ENCODE measurements around the gene PPP1R13L. TPM values are rescaled to one million over a fixed set of nuclear protein-coding genes. Genes with fewer than 3 reads are reported as not detected.

The PPP1R13L gene
- total and polyA plus RNA-seq, 4 donors = 0.51 to 7.7 (median 4.9) TPM

DNA sequence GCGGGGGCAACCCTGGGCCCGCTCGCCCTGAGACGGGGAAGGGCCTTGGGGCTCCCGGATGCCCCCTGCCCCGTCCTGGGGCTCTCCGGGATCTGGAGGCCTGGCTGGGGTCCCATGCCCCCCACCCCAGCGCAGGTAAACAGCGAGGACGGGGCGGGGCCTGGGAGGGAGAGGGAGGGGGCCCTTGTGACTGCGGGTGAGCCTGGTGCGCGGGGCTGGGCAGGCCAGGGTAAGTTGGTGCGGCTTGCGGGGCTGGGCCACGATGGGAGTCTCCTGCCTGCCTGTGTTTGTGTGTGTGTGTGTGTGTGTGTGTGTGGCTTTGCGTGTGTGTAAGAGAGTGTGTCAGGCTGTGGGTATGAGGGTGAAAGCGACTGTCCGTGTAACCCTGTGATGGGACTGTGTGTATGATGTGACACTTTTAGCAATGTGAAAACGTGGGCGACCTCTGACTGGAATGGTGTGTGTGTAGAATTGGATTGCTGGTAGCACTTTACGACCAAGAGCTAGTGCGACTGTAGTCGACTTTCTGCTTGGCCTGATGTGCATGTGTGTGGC, 63.9 kb downstream of the PPP1R13L start:
- peaks cover 6 to 11% (median 8%) of the 10 kb centered on the region in 4 donors for H3K4me1 ChIP-seq (ENCODE audit: control insufficient read depth in 4 of 4, insufficient read depth in 4 of 4, low read length in 3 of 4)
- TF ChIP-seq HNF4G (IDR thresholded peaks at IDR 0.05) = no peak
- TF ChIP-seq, protein P1, sequence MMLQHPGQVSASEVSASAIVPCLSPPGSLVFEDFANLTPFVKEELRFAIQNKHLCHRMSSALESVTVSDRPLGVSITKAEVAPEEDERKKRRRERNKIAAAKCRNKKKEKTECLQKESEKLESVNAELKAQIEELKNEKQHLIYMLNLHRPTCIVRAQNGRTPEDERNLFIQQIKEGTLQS (IDR thresholded peaks at IDR 0.05) = no peak
- no peak for TF ChIP-seq SP1 (IDR thresholded peaks at IDR 0.05)
- TF ChIP-seq, protein P2, sequence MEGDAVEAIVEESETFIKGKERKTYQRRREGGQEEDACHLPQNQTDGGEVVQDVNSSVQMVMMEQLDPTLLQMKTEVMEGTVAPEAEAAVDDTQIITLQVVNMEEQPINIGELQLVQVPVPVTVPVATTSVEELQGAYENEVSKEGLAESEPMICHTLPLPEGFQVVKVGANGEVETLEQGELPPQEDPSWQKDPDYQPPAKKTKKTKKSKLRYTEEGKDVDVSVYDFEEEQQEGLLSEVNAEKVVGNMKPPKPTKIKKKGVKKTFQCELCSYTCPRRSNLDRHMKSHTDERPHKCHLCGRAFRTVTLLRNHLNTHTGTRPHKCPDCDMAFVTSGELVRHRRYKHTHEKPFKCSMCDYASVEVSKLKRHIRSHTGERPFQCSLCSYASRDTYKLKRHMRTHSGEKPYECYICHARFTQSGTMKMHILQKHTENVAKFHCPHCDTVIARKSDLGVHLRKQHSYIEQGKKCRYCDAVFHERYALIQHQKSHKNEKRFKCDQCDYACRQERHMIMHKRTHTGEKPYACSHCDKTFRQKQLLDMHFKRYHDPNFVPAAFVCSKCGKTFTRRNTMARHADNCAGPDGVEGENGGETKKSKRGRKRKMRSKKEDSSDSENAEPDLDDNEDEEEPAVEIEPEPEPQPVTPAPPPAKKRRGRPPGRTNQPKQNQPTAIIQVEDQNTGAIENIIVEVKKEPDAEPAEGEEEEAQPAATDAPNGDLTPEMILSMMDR (IDR thresholded peaks at IDR 0.05; ENCODE audit: low read depth, low read length, missing input control) = no peak
- TF ChIP-seq, protein P3, sequence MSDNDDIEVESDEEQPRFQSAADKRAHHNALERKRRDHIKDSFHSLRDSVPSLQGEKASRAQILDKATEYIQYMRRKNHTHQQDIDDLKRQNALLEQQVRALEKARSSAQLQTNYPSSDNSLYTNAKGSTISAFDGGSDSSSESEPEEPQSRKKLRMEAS (IDR thresholded peaks at IDR 0.05) = no peak
- no peak for TF ChIP-seq RXRA (IDR thresholded peaks at IDR 0.05)
- no peak for TF ChIP-seq NR2F2 (IDR thresholded peaks at IDR 0.05)
- TF ChIP-seq, protein P4, sequence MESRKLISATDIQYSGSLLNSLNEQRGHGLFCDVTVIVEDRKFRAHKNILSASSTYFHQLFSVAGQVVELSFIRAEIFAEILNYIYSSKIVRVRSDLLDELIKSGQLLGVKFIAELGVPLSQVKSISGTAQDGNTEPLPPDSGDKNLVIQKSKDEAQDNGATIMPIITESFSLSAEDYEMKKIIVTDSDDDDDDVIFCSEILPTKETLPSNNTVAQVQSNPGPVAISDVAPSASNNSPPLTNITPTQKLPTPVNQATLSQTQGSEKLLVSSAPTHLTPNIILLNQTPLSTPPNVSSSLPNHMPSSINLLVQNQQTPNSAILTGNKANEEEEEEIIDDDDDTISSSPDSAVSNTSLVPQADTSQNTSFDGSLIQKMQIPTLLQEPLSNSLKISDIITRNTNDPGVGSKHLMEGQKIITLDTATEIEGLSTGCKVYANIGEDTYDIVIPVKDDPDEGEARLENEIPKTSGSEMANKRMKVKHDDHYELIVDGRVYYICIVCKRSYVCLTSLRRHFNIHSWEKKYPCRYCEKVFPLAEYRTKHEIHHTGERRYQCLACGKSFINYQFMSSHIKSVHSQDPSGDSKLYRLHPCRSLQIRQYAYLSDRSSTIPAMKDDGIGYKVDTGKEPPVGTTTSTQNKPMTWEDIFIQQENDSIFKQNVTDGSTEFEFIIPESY (IDR thresholded peaks at IDR 0.05) = no peak
- no peak for TF ChIP-seq HNF4A (conservative IDR thresholded peaks at IDR 0.05)
- TF ChIP-seq RAD21 (IDR thresholded peaks at IDR 0.05) = no peak
- TF ChIP-seq GABPA (IDR thresholded peaks at IDR 0.05 in 1 of 2, conservative IDR thresholded peaks at IDR 0.05 in 1 of 2) = no peak
- TF ChIP-seq FOXA1 (IDR thresholded peaks at IDR 0.05) = no peak
- no peak for TF ChIP-seq YY1 (IDR thresholded peaks at IDR 0.05)
- TF ChIP-seq EGR1 (IDR thresholded peaks at IDR 0.05; ENCODE audit: low read depth in 2 of 2) = no peak
- no peak for TF ChIP-seq FOXA2 (IDR thresholded peaks at IDR 0.05)
- TF ChIP-seq, protein P5, sequence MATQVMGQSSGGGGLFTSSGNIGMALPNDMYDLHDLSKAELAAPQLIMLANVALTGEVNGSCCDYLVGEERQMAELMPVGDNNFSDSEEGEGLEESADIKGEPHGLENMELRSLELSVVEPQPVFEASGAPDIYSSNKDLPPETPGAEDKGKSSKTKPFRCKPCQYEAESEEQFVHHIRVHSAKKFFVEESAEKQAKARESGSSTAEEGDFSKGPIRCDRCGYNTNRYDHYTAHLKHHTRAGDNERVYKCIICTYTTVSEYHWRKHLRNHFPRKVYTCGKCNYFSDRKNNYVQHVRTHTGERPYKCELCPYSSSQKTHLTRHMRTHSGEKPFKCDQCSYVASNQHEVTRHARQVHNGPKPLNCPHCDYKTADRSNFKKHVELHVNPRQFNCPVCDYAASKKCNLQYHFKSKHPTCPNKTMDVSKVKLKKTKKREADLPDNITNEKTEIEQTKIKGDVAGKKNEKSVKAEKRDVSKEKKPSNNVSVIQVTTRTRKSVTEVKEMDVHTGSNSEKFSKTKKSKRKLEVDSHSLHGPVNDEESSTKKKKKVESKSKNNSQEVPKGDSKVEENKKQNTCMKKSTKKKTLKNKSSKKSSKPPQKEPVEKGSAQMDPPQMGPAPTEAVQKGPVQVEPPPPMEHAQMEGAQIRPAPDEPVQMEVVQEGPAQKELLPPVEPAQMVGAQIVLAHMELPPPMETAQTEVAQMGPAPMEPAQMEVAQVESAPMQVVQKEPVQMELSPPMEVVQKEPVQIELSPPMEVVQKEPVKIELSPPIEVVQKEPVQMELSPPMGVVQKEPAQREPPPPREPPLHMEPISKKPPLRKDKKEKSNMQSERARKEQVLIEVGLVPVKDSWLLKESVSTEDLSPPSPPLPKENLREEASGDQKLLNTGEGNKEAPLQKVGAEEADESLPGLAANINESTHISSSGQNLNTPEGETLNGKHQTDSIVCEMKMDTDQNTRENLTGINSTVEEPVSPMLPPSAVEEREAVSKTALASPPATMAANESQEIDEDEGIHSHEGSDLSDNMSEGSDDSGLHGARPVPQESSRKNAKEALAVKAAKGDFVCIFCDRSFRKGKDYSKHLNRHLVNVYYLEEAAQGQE (IDR thresholded peaks at IDR 0.05) = no peak
- no peak for TF ChIP-seq TAF1 (conservative IDR thresholded peaks at IDR 0.05)
- no peak overlapping the region for H3K27ac ChIP-seq (ENCODE audit: low read depth in 1 of 2, low read length in 2 of 2)
- DNase-seq (ENCODE audit: low spot score) = no peak
- WGBS = 19% methylated on average over 25 of the region's 25 CpGs
- H3K4me3 ChIP-seq (ENCODE audit: low read depth in 1 of 3, low read length in 3 of 3) = peak overlapping the region in 1 of 3 donors; percentile 39
- H3K9me3 ChIP-seq (ENCODE audit: control insufficient read depth in 4 of 4, low read length in 3 of 4) = no peaks in the 10 kb centered on the region
- no peaks in the 10 kb centered on the region for H3K36me3 ChIP-seq (ENCODE audit: control insufficient read depth in 4 of 4, insufficient read depth in 3 of 4, low read depth in 1 of 4, low read length in 3 of 4)
- H3K27me3 ChIP-seq (ENCODE audit: control insufficient read depth in 4 of 4, insufficient read depth in 4 of 4, low read length in 3 of 4) = no peaks in the 10 kb centered on the region
- H3K9ac ChIP-seq (ENCODE audit: low read depth in 1 of 2, low read length in 2 of 2) = no peak overlapping the region
